Endothelial cell of umbilical vein (primary cell): ENCODE results near the gene ITPR1. TPM values are rescaled to one million over a fixed set of nuclear protein-coding genes. Genes with fewer than 3 reads are reported as not detected.

ENCODE experiments used
- BruUV-seq: library from RNA; stranded (reverse); fragments of 400-500 nt; replicated peaks from 2 replicates; lab custom pipeline; 2021; lab: Mats Ljungman, UMichigan
- CTCF ChIA-PET: fragments of 300-600, 350-600 bp; sonication (Branson Sonifier 250); formaldehyde crosslinking; loops from one replicate; lab custom pipeline; 2021; ENCODE audit warnings: antibody characterized with exemption, inconsistent platforms; lab: Charles Lee
- POLR2A ChIA-PET: fragments of 300-600, 350-600 bp; sonication (Branson Sonifier 250); formaldehyde crosslinking; loops from one replicate; lab custom pipeline; 2021; ENCODE audit warnings: antibody characterized with exemption, inconsistent platforms; lab: Charles Lee
- DNase-seq: peaks from one replicate; pipeline ENCODE4 v3.0.0-alpha.2; 2011; ENCODE audit warnings: low read depth, low spot score
- FAIRE-seq: peaks from 2 replicates; lab custom pipeline; 2011; peaks lifted over from hg19 to GRCh38; lab: Jason Lieb, UNC
- H2AFZ ChIP-seq: 2 replicates; pipeline ENCODE4 v1.6.0; 2012; ENCODE audit warnings: low read depth, low read length, control low read depth, inconsistent platforms
- H3K27ac ChIP-seq: 2 replicates; pipeline ENCODE4 v1.5.1; 2011; ENCODE audit warnings: low read depth, mild to moderate bottlenecking, control low read depth, low read length, moderate library complexity; ENCODE audit not compliant: insufficient read depth
- H3K27me3 ChIP-seq, 2 experiments: 2 replicates each; pipeline versions ENCODE4 v1.6.0 to v1.6.1; 2011; ENCODE audit warnings: low read length in 2 of 2, mixed read lengths in 1 of 2; ENCODE audit not compliant: control insufficient read depth in 2 of 2, insufficient read depth in 2 of 2
- H3K36me3 ChIP-seq, 2 experiments: 2 replicates in 1 of 2; 3 replicates in 1 of 2; pipeline ENCODE4 v1.5.1; 2011; ENCODE audit warnings: low read length in 2 of 2, mild to moderate bottlenecking in 1 of 2, moderate library complexity in 1 of 2; ENCODE audit not compliant: control insufficient read depth in 2 of 2, insufficient read depth in 2 of 2; ENCODE audit errors: extremely low read depth in 1 of 2
- H3K4me1 ChIP-seq: 3 replicates; pipeline ENCODE4 v1.5.1; 2011; ENCODE audit warnings: mild to moderate bottlenecking, low read length; ENCODE audit not compliant: control insufficient read depth, insufficient read depth; ENCODE audit errors: extremely low read depth
- H3K4me2 ChIP-seq: 2 replicates; pipeline ENCODE4 v1.6.1; 2011; ENCODE audit warnings: low read length, control low read depth, mixed read lengths; ENCODE audit not compliant: insufficient read depth
- H3K4me3 ChIP-seq, 3 experiments: fragments of 200-600 bp in 1 of 3; sonication (generic), shearing (Covaris generic) in 1 of 3; replicated peaks in 1 of 3; 2 replicates each; pipeline ENCODE4 v1.5.1; 2011 to 2016; ENCODE audit warnings: control low read depth in 3 of 3, low read length in 3 of 3, mild to moderate bottlenecking in 2 of 3, inconsistent platforms in 1 of 3, low read depth in 1 of 3, moderate library complexity in 1 of 3; ENCODE audit not compliant: insufficient read depth in 1 of 3
- H3K79me2 ChIP-seq: 2 replicates; pipeline ENCODE4 v1.6.0; 2012; ENCODE audit warnings: low read length, inconsistent platforms; ENCODE audit not compliant: control insufficient read depth, insufficient read depth
- H3K9ac ChIP-seq: replicated peaks from 2 replicates; pipeline ENCODE3; 2011; ENCODE audit warnings: low read length, control low read depth; ENCODE audit not compliant: insufficient read depth; ENCODE audit errors: extremely low read depth
- H3K9me1 ChIP-seq: replicated peaks from 3 replicates; pipeline ENCODE4 v1.6.0; 2011; ENCODE audit warnings: mild to moderate bottlenecking, low read length; ENCODE audit not compliant: control insufficient read depth, insufficient read depth; ENCODE audit errors: extremely low read depth
- H3K9me3 ChIP-seq: replicated peaks from 2 replicates; pipeline ENCODE4 v1.5.1; 2012; ENCODE audit warnings: low read length, inconsistent platforms; ENCODE audit not compliant: control insufficient read depth, insufficient read depth
- H4K20me1 ChIP-seq: replicated peaks from 2 replicates; pipeline ENCODE3; 2011; ENCODE audit warnings: mild to moderate bottlenecking, low read length; ENCODE audit not compliant: control insufficient read depth, insufficient read depth; ENCODE audit errors: extremely low read depth
- FOS ChIP-seq: IDR thresholded peaks from 2 replicates; pipeline ENCODE4 v1.6.1; 2011; ENCODE audit warnings: mild to moderate bottlenecking, low read length, moderate library complexity, borderline replicate concordance; ENCODE audit not compliant: insufficient read depth
- JUN ChIP-seq: IDR thresholded peaks from 2 replicates; pipeline ENCODE4 v1.6.1; 2011; ENCODE audit warnings: borderline replicate concordance, low read depth; ENCODE audit not compliant: insufficient read length, insufficient read depth
- POLR2AphosphoS5 ChIP-seq: IDR thresholded peaks from 2 replicates; pipeline ENCODE4 v1.6.1; 2012; ENCODE audit warnings: low read depth, mild to moderate bottlenecking, control low read depth, low read length, moderate library complexity; ENCODE audit not compliant: insufficient read depth
- dilution Hi-C: fragments of 300-500 bp; cut with MboI; formaldehyde crosslinking; loops from one replicate; pipeline ENCODE4 v1.15.0; 2019; ENCODE audit warnings: low sequenced_read_pairs; ENCODE audit not compliant: extremely low pct_ligation_motif_present
- intact Hi-C: fragments of 100-400 bp; cut with micrococcal nuclease; formaldehyde crosslinking; loops from one replicate; pipeline ENCODE4 v1.10.0; 2022
- polyA plus RNA-seq, 4 experiments: library from polyadenylated mRNA; depleted of rRNA in 3 of 4; stranded (reverse) in 3 of 4; unstranded in 1 of 4; fragments of >200 nt; gene quantifications; 2 replicates each; pipeline versions ENCODE4 v1.2.1 to v1.2.3, GENCODE V29; 2011 to 2012; ENCODE audit warnings: missing spikeins in 1 of 4
- total RNA-seq: library from RNA; stranded (reverse); gene quantifications from 2 replicates; pipeline ENCODE4 v1.2.3, GENCODE V29; 2021
- TF ChIP-seq, protein P1 (sequence below), 2 donors: IDR thresholded peaks; 1 replicate in 1 of 2; 2 replicates in 1 of 2; pipeline ENCODE4 v1.5.1; 2011; ENCODE audit warnings: low read length in 2 of 2, mild to moderate bottlenecking in 2 of 2, moderate library complexity in 2 of 2, control low read depth in 1 of 2, inconsistent platforms in 1 of 2, low read depth in 1 of 2; ENCODE audit not compliant: insufficient read depth in 1 of 2; ENCODE audit errors: extremely low read depth in 1 of 2

Gene ITPR1
- total and polyA plus RNA-seq, 2 donors (not counting 3 experiments of a cell fraction or from before 2014, with no cell fraction given) = 5.1 to 16.1 TPM

DNA sequence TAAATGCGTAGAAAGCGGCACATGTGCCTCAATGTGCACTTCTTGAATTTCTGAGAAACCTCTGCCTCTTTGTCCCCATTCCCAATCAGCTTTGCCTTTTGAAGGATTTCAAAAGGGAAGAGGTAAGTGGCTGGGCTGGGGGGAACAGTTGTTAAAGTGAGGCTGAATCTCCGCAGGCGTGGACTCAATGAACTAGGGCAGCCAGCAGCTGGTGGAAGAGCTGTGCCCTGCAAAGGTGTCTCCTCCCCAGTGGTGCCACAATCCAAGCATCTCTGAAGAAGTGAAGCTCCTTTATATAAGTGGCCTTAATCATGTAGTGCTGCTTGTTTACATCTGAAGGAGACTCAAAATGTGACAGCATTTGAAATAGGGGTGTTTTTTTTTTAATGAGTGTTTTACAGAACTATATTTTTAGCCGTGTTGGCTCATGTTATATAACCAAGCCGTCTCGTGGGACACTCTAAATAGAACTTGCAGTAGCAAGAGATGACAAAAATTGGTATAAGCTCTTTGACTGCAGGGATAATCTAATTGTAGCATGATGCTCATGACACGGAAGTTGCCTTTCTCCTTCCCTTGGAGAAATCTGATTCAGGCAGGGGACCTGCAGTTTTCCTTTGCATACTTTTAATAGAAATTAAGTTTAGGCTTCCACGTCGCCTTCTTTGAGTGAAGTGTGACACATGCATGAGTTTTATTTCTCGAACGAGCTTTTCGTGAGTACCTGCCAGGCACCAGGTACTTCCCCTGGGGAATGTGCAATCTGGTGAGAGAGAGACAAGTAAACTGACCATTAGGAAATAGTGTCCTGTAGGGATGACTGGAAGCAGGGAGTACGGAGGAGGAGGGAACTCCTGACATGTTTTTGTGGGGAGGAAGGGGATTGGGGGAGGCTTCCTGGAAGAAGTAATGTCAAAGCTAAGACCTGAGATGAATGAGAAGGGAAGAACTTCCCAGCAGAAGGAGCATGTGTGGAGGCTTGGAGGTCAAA is 306.4 kb downstream of the ITPR1 start:
- ChIA-PET POLR2A (no interaction called here), CTCF (interaction anchor here (1.4 to 1.5 kb wide), 2 partner anchors 79 to 88 kb away, joined by 3 to 4 read pairs; no protein-coding TSS in a partner anchor)
- no peak overlapping the region for H3K4me2 ChIP-seq
- no peaks in the 10 kb centered on the region for H3K27me3 ChIP-seq
- H3K4me3 ChIP-seq = no peak overlapping the region
- H3K79me2 ChIP-seq = no peaks in the 10 kb centered on the region
- dilution Hi-C loops (no loop called here), intact Hi-C loops (no loop called here)
- BruUV-seq = no TSS peak
- TF ChIP-seq JUN (no peak), POLR2AphosphoS5 (no peak), FOS (no peak)
- TF ChIP-seq, protein P1, sequence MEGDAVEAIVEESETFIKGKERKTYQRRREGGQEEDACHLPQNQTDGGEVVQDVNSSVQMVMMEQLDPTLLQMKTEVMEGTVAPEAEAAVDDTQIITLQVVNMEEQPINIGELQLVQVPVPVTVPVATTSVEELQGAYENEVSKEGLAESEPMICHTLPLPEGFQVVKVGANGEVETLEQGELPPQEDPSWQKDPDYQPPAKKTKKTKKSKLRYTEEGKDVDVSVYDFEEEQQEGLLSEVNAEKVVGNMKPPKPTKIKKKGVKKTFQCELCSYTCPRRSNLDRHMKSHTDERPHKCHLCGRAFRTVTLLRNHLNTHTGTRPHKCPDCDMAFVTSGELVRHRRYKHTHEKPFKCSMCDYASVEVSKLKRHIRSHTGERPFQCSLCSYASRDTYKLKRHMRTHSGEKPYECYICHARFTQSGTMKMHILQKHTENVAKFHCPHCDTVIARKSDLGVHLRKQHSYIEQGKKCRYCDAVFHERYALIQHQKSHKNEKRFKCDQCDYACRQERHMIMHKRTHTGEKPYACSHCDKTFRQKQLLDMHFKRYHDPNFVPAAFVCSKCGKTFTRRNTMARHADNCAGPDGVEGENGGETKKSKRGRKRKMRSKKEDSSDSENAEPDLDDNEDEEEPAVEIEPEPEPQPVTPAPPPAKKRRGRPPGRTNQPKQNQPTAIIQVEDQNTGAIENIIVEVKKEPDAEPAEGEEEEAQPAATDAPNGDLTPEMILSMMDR (IDR thresholded peaks at IDR 0.05; ENCODE audit: extremely low read depth in 1 of 2, insufficient read depth in 1 of 2, low read depth in 1 of 2, low read length in 2 of 2) = no peak
- H3K27ac ChIP-seq = no peak overlapping the region
- no peaks in the 10 kb centered on the region for H3K9me3 ChIP-seq
- FAIRE-seq = no peak
- H3K36me3 ChIP-seq = no peaks in the 10 kb centered on the region
- H3K9ac ChIP-seq = no peak overlapping the region
- DNase-seq = no peak
- no peaks in the 10 kb centered on the region for H3K4me1 ChIP-seq
- H2AFZ ChIP-seq = no peak overlapping the region
- no peaks in the 10 kb centered on the region for H4K20me1 ChIP-seq
- no peaks in the 10 kb centered on the region for H3K9me1 ChIP-seq
